Thymus (tissue), 14 donors: ENCODE measurements around the gene ETNK2. TPM values are rescaled to one million over a fixed set of nuclear protein-coding genes. Genes with fewer than 3 reads are reported as not detected.

ENCODE experiments used
- DNase-seq, 9 donors: peaks; one replicate each; pipeline ENCODE4 v3.0.0-alpha.2; 2013; ENCODE audit warnings: low spot score in 9 of 9, low read depth in 6 of 9, missing footprints in 1 of 9
- H3K27ac ChIP-seq, 2 donors: one replicate each; pipeline ENCODE4 v1.5.1; 2013; ENCODE audit warnings: control low read depth in 1 of 2, low read depth in 1 of 2, low read length in 1 of 2, mild to moderate bottlenecking in 1 of 2, moderate library complexity in 1 of 2
- H3K27me3 ChIP-seq, 2 donors: one replicate each; pipeline ENCODE4 v1.5.1; 2013; ENCODE audit warnings: low read length in 1 of 2; ENCODE audit not compliant: control insufficient read depth in 2 of 2, insufficient read depth in 1 of 2
- H3K36me3 ChIP-seq, 2 donors: one replicate each; pipeline ENCODE4 v1.5.1; 2013; ENCODE audit warnings: low read length in 1 of 2, mild to moderate bottlenecking in 1 of 2, moderate library complexity in 1 of 2; ENCODE audit not compliant: control insufficient read depth in 2 of 2, insufficient read depth in 2 of 2
- H3K4me1 ChIP-seq, 2 donors: one replicate each; pipeline ENCODE4 v1.5.1; 2013; ENCODE audit warnings: low read length in 2 of 2; ENCODE audit not compliant: control insufficient read depth in 2 of 2, insufficient read depth in 2 of 2
- H3K4me3 ChIP-seq, 2 donors: one replicate each; pipeline ENCODE4 v1.5.1; 2013; ENCODE audit warnings: low read length in 2 of 2, control low read depth in 1 of 2, mild to moderate bottlenecking in 1 of 2
- H3K9me3 ChIP-seq, 2 donors: one replicate each; pipeline ENCODE4 v1.5.1; 2013; ENCODE audit warnings: low read length in 1 of 2, mild to moderate bottlenecking in 1 of 2; ENCODE audit not compliant: control insufficient read depth in 2 of 2, insufficient read depth in 1 of 2
- WGBS: extraction: QIAGEN DNeasy Blood & Tissue Kit; methylation state at CpG from one replicate; pipeline ENCODE4 v1.1.7; 2013; 5-methylcytosine and 5-hydroxymethylcytosine counted together
- long read RNA-seq, 10 donors: transcript quantifications; one replicate each; lab custom pipeline, GENCODE V29; 2026
- polyA plus RNA-seq: library from polyadenylated mRNA; stranded (reverse); fragments of 200-250 nt; gene quantifications from one replicate; pipeline ENCODE4 v1.2.3, GENCODE V29; 2013
- total RNA-seq: library from RNA; stranded (reverse); fragments of 120-200 nt; gene quantifications from one replicate; pipeline ENCODE4 v1.2.4, GENCODE V29; 2013
- donor health status: healthy.

ETNK2 gene, protein sequence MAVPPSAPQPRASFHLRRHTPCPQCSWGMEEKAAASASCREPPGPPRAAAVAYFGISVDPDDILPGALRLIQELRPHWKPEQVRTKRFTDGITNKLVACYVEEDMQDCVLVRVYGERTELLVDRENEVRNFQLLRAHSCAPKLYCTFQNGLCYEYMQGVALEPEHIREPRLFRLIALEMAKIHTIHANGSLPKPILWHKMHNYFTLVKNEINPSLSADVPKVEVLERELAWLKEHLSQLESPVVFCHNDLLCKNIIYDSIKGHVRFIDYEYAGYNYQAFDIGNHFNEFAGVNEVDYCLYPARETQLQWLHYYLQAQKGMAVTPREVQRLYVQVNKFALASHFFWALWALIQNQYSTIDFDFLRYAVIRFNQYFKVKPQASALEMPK
- total RNA-seq: 5.0 TPM
- polyA plus RNA-seq: 9.8 TPM
- long read RNA-seq, donor 1: 0 reads
- long read RNA-seq, donor 2, transcript ETNK2-203 (8 exons, 2,434 nt): major isoform, 6 of 7 reads
- long read RNA-seq, donor 2, partial matches to known transcripts: 0 of 7 reads
- long read RNA-seq, donor 2, other reads (novel, unspliced or antisense): 0 of 7 reads
- long read RNA-seq, donor 3, partial matches to known transcripts: 0 of 1 reads
- long read RNA-seq, donor 3, other reads (novel, unspliced or antisense): 0 of 1 reads
- long read RNA-seq, donor 4, partial matches to known transcripts: 0 of 1 reads
- long read RNA-seq, donor 4, other reads (novel, unspliced or antisense): 0 of 1 reads
- long read RNA-seq, donor 5, partial matches to known transcripts: 0 of 2 reads
- long read RNA-seq, donor 5, other reads (novel, unspliced or antisense): 0 of 2 reads
- long read RNA-seq, donor 6, partial matches to known transcripts: 0 of 2 reads
- long read RNA-seq, donor 6, other reads (novel, unspliced or antisense): 0 of 2 reads
- long read RNA-seq, donor 7, partial matches to known transcripts: 0 of 3 reads
- long read RNA-seq, donor 7, other reads (novel, unspliced or antisense): 0 of 3 reads
- long read RNA-seq, donor 8, partial matches to known transcripts: 0 of 2 reads
- long read RNA-seq, donor 8, other reads (novel, unspliced or antisense): 0 of 2 reads
- long read RNA-seq, donor 9, partial matches to known transcripts: 0 of 4 reads
- long read RNA-seq, donor 9, other reads (novel, unspliced or antisense): 0 of 4 reads
- long read RNA-seq, donor 10, partial matches to known transcripts: 0 of 1 reads
- long read RNA-seq, donor 10, other reads (novel, unspliced or antisense): 0 of 1 reads

DNA sequence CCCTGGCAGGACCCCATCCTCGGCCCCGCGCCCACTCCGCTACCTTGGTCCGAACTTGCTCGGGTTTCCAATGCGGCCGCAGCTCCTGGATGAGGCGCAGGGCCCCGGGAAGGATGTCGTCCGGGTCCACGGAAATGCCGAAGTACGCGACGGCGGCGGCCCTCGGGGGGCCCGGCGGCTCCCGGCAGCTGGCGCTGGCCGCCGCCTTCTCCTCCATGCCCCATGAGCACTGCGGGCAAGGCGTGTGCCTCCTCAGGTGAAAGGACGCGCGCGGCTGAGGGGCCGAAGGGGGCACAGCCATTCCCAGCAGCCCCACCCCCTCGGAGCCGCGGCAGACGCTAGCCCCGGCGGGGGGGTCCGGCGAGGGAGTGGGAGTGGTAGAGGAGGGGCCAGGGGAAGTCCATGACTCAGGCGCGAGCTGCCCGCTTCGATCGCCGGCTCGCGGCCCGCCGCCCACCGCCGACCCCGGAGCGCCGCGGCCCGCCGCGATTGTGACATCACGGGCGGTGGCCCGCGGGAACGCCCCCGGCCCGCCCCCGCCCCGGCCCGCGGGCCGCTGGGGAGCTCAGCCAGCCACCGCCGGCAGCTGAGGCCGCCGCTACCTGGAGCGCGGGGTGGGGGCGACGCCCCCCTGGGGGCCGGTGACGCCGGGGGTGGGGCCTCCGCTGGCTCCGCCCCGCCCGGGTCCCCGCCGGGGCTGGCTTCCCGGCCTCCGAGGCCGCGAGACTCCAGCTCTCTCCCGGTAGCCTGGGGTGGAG is at the start of gene ETNK2:
TSS of gene ETNK2 (minus strand) at position 493 of the 758 bp plus-strand sequence. CDS start at position 301, 192 bp downstream.
- H3K4me3 ChIP-seq: peak within 1 kb of the TSS; percentile 42 to 61
- H3K9me3 ChIP-seq: no peaks in the 10 kb centered on the region
- peaks cover 2 to 11% of the 10 kb centered on the region in 2 donors for H3K4me1 ChIP-seq
- peaks cover 11 to 55% of the 10 kb centered on the region in 2 donors for H3K27me3 ChIP-seq
- peak within 1 kb of the TSS in 1 of 2 donors; percentile 46 for H3K27ac ChIP-seq
- no peaks in the 10 kb centered on the region for H3K36me3 ChIP-seq
- peak in 5 of 9 donors; percentile 27 to 68 (median 54) for DNase-seq
- WGBS: 1% methylated on average over 94 of the region's 94 CpGs

DNA sequence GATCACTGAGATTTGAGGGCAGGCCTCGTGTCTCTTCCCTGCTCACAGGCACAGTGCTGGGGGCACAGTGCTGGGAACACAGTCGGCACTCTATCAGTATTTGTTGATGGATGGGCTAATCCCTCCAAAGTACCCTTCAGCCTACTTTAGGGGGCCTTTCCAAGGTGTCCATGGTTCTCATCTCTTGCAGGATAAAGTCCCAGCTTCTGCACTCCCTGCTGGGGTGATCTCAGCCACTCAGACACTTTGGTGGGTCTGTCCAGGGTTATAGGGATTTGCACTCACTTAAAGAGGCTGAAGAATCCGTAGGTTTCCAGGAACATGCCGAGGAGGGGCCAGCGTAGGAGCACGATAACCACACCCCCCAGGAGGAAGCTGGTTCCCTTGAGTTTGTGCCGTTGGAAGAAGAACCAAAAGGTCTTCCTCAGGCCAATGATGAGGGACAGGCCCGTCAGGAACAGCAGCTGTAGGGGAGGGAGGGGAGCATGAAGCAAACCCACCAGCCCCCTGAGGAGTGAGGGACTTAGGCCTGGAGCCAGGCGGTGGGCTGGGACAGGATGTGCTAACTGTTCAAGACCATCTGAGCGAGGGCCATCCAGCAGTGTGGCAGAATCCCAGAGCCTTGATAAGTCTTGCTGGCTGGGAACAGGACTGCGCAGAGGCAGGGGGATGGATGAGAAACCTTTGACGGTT is 49.6 kb upstream of the ETNK2 start:
- Histone ChIP-seq H3K36me3 (no peaks in the 10 kb centered on the region), H3K9me3 (peaks cover 0 to 3% of the 10 kb centered on the region in 2 donors), H3K4me3 (no peak overlapping the region), H3K27ac (no peak overlapping the region), H3K27me3 (peaks cover 3 to 30% of the 10 kb centered on the region in 2 donors), H3K4me1 (peaks cover 0 to 12% of the 10 kb centered on the region in 2 donors)
- DNase-seq: no peak
- 97% methylated on average over 12 of the region's 12 CpGs for WGBS

DNA sequence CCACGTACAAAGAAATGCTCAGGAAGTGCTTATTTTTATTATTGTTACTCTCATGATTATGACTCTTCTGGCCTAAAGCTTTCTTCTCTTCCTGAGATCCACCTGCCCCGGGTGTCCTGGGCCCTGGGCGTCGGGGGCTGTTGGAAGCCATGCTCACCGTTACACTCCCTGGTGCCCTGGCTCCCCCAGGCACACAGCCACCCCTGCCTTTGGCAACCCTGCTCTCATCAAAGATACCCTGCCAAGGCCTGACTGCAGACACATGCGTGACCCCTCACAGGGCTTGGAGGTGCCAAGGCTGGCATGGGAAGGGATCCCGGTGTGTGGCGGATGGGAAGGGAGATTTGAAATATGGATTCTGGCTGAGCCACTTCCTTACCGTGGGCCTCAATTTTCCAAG is 47.7 kb upstream of the ETNK2 start:
- no peak overlapping the region for H3K4me3 ChIP-seq
- no peak for DNase-seq
- H3K36me3 ChIP-seq: no peaks in the 10 kb centered on the region
- peaks cover 0 to 18% of the 10 kb centered on the region in 2 donors for H3K4me1 ChIP-seq
- peaks cover 0 to 3% of the 10 kb centered on the region in 2 donors for H3K9me3 ChIP-seq
- H3K27me3 ChIP-seq: peaks cover 3 to 27% of the 10 kb centered on the region in 2 donors
- H3K27ac ChIP-seq: no peak overlapping the region
- WGBS: 96% methylated on average over 9 of the region's 9 CpGs

DNA sequence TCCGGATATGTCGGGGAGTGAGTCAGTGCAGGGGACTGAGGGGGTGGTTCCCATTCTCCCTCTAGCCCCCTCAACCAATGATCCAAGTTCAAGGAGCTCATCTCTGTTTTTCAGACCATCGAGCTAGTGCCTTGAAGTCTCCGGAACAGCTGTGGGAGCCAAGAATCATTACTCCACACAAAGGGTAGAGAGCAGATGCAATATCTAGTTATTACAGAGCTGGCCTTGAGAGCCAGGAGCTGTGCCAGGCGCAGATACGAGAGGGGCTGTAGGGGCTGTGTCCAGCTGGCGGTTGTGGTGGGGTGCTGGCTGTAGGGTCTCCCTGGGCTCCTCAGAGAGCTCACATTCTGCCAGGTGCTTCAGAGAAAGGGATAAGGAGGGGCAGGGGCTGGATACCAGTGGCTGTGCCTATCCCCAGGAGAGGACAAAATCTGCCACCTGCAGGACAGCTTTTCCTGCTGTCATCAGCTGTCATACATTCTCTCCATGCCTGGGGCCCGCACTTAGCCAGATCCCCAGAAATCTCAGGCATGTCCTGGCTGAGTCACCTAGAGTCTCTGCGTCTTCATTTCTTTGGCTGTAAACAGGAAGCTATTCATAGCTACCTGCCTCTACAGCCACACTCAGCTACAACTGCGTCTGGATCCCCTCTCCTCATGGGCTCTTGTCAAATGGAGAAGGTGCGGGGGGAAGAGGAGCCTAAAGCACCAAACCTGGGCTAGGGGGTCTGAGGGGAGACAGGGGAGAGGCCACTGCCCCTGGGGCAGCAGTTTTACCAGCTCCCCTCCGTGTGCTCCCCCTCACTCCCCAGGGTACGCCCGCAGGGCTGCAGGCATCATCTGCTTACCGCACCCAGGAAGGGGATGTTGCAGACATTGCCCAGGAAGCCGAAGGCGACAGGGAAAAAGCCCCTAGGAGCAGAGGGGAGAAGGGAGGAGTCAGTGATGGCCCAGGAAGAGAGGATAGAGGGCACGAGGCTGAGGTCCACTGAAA is 46.8 kb upstream of the ETNK2 start:
- peaks cover 0 to 3% of the 10 kb centered on the region in 2 donors for H3K9me3 ChIP-seq
- no peaks in the 10 kb centered on the region for H3K36me3 ChIP-seq
- H3K27me3 ChIP-seq: peaks cover 3 to 24% of the 10 kb centered on the region in 2 donors
- DNase-seq: peak in 1 of 9 donors; percentile 39
- H3K27ac ChIP-seq: no peak overlapping the region
- peaks cover 0 to 27% of the 10 kb centered on the region in 2 donors for H3K4me1 ChIP-seq
- WGBS: 86% methylated on average over 18 of the region's 18 CpGs
- no peak overlapping the region for H3K4me3 ChIP-seq

DNA sequence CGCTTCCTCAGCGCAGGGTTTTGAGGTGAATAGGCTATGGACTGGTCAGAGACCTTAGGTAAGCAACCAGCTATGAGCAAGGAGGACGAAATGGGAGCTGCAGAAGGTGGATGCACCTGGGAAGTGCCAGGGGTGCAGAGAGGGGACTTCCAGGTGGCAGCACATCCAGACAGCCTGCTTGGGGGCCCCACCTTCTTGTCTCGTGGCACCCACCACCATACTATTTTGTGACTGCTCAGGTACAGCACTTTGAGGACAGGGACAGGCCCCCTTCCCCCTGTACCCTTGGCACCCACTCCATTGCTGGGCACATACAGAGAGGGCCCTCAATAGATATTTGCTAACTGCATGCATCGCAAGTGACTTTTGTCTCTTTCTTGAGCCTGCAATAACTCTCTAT is 45.2 kb upstream of the ETNK2 start:
- DNase-seq: no peak
- H3K4me1 ChIP-seq: peaks cover 0 to 36% of the 10 kb centered on the region in 2 donors
- H3K4me3 ChIP-seq: no peak overlapping the region
- peaks cover 0 to 10% of the 10 kb centered on the region in 2 donors for H3K27me3 ChIP-seq
- no peaks in the 10 kb centered on the region for H3K9me3 ChIP-seq
- WGBS: 86% methylated on average over 5 of the region's 5 CpGs
- H3K36me3 ChIP-seq: no peaks in the 10 kb centered on the region
- H3K27ac ChIP-seq: no peak overlapping the region

DNA sequence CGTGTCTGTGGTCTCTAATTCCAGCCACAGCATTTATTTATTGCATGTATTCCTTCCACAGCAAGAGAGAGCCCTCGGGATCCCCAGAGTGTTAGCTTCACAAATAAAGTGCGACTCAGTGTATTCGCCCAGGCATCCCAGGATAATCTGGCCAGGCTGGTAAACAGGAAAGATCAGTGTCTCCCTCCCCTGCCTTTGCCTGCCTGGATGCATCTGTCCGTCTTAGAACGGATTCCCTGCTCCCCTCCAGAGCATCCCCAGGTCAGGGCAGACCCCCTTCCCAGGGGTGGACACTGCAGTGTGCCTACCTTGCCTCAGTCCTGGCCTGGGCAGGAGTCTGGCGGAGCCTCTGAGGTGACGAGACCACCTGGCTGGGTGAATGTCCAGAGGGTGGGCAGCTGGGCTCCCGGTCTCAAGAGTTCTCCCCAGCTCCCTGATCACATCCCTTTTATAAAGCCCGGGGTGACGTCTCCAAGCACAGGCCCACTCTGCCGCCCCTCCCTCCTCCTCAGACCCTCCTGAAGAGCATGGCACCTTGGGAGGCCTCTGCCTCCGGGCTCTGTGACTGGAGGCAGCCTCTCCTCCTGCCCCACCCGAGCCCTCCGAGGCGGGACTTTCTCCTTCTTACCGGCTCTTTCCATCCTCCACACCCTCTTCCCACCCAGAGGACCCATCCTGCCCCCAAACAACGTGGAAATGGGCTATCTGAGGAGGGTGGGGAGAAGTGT is 44.4 kb upstream of the ETNK2 start, which contains the start of gene KISS1:
TSS of gene KISS1 (minus strand) at position 424 of the 728 bp plus-strand sequence. CDS start 3,615 bp downstream, outside the sequence.
- Histone ChIP-seq H3K4me3 (no peak within 1 kb of the TSS), H3K9me3 (no peaks in the 10 kb centered on the region), H3K36me3 (no peaks in the 10 kb centered on the region), H3K4me1 (peaks cover 4 to 44% of the 10 kb centered on the region in 2 donors), H3K27ac (no peak within 1 kb of the TSS), H3K27me3 (peaks cover 0 to 10% of the 10 kb centered on the region in 2 donors)
- WGBS: 88% methylated on average over 18 of the region's 18 CpGs
- DNase-seq: no peak

DNA sequence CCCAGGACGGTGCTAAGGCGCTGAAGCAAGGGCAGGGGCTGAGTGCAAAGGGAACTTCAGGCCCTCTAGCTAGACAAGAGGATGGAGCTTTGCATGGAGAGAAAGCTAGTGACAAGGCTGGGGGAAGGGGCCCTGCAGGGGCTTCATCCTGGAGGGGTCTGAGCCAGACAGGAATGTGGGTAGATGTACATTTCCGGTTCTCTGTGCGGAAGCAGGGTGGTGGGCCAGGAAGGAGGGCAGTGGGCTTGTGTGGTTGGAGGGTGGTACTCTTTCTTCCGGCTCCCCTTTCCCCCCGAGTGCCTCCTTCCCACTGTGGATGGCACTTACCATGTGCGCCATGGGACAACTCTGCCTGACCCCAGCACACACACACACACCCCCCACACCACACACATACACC is 42.9 kb upstream of the ETNK2 start:
- DNase-seq: peak in 1 of 9 donors; percentile 43
- Histone ChIP-seq H3K4me3 (no peak overlapping the region), H3K4me1 (peaks cover 11 to 57% of the 10 kb centered on the region in 2 donors), H3K27ac (no peak overlapping the region), H3K9me3 (peaks cover 0 to 5% of the 10 kb centered on the region in 2 donors), H3K27me3 (peaks cover 0 to 12% of the 10 kb centered on the region in 2 donors), H3K36me3 (no peaks in the 10 kb centered on the region)
- 34% methylated on average over 7 of the region's 7 CpGs for WGBS
